H1 (cell line): ENCODE measurements around the gene NEU4.

Source experiments
- CEBPB ChIP-seq: IDR thresholded peaks from 2 replicates; pipeline ENCODE4 v1.6.1; 2012; ENCODE audit warnings: low read depth, low read length
- CTCF ChIP-seq, 3 experiments: IDR thresholded peaks; 1 replicate in 2 of 3; 2 replicates in 1 of 3; pipeline versions ENCODE4 v1.5.1 to v1.6.1; 2011; ENCODE audit warnings: low read length in 3 of 3, mild to moderate bottlenecking in 3 of 3, inconsistent platforms in 2 of 3, low read depth in 1 of 3, moderate library complexity in 1 of 3; ENCODE audit not compliant: insufficient read depth in 1 of 3; ENCODE audit errors: control extremely low read depth in 1 of 3
- POLR2A ChIP-seq, 2 experiments: IDR thresholded peaks; 1 replicate in 1 of 2; 2 replicates in 1 of 2; pipeline ENCODE4 v1.6.1; 2011; ENCODE audit warnings: low read depth in 2 of 2, low read length in 2 of 2, mild to moderate bottlenecking in 2 of 2; ENCODE audit errors: control extremely low read depth in 1 of 2
- TF ChIP-seq, protein P1 (sequence below): IDR thresholded peaks from 2 replicates; pipeline ENCODE4 v1.6.1; 2012; ENCODE audit warnings: low read length, inconsistent platforms

DNA sequence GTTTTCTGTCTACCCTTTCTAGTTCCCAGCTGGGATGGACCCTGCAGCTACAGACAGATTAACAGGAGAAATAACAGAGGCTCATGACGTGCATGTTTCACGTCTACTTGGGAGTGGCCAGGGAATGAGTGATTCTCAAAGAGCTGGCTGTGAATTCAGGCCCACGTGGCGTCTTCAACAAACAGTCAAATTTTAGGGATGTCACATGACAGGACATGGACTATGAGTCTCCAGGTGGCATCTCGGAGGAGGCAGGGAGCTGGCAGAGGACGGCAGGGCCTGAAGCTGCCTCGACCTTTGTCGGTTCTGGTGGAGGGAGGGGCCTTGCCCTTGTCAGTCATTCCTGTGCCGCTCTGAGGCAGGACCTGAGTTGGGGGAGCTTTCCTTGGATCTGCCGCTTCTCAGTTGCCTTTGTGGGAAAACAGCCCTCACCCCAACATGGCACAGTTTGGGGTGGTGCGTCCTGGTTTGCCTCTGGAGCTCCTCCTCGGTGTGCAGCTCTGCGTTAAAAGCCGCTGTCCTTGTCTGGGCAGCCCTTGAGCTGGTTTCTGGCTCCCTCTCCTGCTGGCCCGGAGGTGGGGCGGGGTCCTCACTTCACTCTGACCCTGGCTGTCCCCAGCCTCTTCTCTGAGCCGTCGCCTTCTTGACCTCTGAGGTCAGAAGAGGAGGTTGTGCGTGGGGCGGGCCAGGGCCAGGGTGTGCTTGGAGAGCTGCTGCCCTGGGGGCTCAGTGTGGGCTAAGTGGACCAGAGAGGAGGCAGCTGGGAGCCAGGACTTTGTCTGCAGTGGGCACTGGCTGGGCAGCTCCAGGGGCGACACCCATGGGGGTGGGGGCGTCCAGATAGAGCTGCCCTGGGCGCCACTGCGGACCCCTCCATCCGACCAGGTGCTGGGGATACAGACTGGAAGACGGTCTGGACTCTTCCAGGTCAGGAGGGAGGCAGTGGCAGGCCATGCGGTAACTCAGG, 44.4 kb upstream of the NEU4 start:
- TF ChIP-seq CEBPB, result no peak
- TF ChIP-seq CTCF (IDR thresholded peaks at IDR 0.05; ENCODE audit: control extremely low read depth in 1 of 3, insufficient read depth in 1 of 3, low read depth in 1 of 3, low read length in 3 of 3), result peak in 1 of 3 experiments; percentile 19; a peak in 1 of 4 replicates
- no peak for TF ChIP-seq POLR2A (IDR thresholded peaks at IDR 0.05; ENCODE audit: control extremely low read depth in 1 of 2, low read depth in 2 of 2, low read length in 2 of 2)
- TF ChIP-seq, protein P1, sequence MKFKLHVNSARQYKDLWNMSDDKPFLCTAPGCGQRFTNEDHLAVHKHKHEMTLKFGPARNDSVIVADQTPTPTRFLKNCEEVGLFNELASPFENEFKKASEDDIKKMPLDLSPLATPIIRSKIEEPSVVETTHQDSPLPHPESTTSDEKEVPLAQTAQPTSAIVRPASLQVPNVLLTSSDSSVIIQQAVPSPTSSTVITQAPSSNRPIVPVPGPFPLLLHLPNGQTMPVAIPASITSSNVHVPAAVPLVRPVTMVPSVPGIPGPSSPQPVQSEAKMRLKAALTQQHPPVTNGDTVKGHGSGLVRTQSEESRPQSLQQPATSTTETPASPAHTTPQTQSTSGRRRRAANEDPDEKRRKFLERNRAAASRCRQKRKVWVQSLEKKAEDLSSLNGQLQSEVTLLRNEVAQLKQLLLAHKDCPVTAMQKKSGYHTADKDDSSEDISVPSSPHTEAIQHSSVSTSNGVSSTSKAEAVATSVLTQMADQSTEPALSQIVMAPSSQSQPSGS, result no peak
